ENCODE measurements around the gene FOS. TPM values are rescaled to one million over a fixed set of nuclear protein-coding genes. Genes with fewer than 3 reads are reported as not detected.
"Not testable (repeated sequence)": the region's sequence is repeated elsewhere in the genome, so short reads cannot be mapped to it uniquely, and the experiment has no call there.

FOS gene
- total RNA-seq, 1 donor from 2014 or later, result 9.7 TPM

GRCh38 chr14:75299059-75299458, 20.4 kb downstream of the FOS start:
- Histone ChIP-seq H3K36me3 (no peaks in the 10 kb centered on the region), H3K27me3 (ENCODE audit: low read depth) (no peaks in the 10 kb centered on the region), H3K27ac (replicated peaks) (peak overlapping the region; percentile 54), H3K4me3 (no peak overlapping the region), H3K4me1 (peaks cover 27% of the 10 kb centered on the region), H3K9me3 (replicated peaks) (no peaks in the 10 kb centered on the region)
- DNase-seq, result no peak
- intact Hi-C loops (cut with micrococcal nuclease), result loop anchor here (5.0 kb wide), 1 partner anchor 157 kb away; no protein-coding TSS in a partner anchor
- no peak for TF ChIP-seq CTCF (IDR thresholded peaks at IDR 0.05; ENCODE audit: borderline replicate concordance)

- no peak for DNase-seq
- no peaks in the 10 kb centered on the region for H3K27me3 ChIP-seq (ENCODE audit: low read depth)
- H3K4me3 ChIP-seq, result no peak overlapping the region
- peaks cover 24% of the 10 kb centered on the region for H3K4me1 ChIP-seq
- no peak for TF ChIP-seq CTCF (IDR thresholded peaks at IDR 0.05; ENCODE audit: borderline replicate concordance)
- no peaks in the 10 kb centered on the region for H3K36me3 ChIP-seq
- peak overlapping the region; percentile 54 for H3K27ac ChIP-seq (replicated peaks)
- intact Hi-C loops (cut with micrococcal nuclease), result loop anchor here (5.0 kb wide), 1 partner anchor 157 kb away; no protein-coding TSS in a partner anchor
- no peaks in the 10 kb centered on the region for H3K9me3 ChIP-seq (replicated peaks)
Measured at GRCh38 chr14:75299576-75299975, 20.9 kb downstream of the FOS start.

- intact Hi-C loops (cut with micrococcal nuclease), result loop anchor here (5.0 kb wide), 1 partner anchor 169 kb away; no protein-coding TSS in a partner anchor
Measured at GRCh38 chr14:75301666-75302325, 23.2 kb downstream of the FOS start.

GRCh38 chr14:75303381-75303789, 24.8 kb downstream of the FOS start:
- TF ChIP-seq CTCF (IDR thresholded peaks at IDR 0.05; ENCODE audit: borderline replicate concordance), result peak; percentile 85
- no peaks in the 10 kb centered on the region for H3K36me3 ChIP-seq
- peak overlapping the region; percentile 33 for H3K27ac ChIP-seq (replicated peaks)
- no peaks in the 10 kb centered on the region for H3K9me3 ChIP-seq (replicated peaks)
- no peak overlapping the region for H3K4me3 ChIP-seq
- no peaks in the 10 kb centered on the region for H3K27me3 ChIP-seq (ENCODE audit: low read depth)
- intact Hi-C loops (cut with micrococcal nuclease), result loop anchor here (5.0 kb wide), 1 partner anchor 171 kb away; no protein-coding TSS in a partner anchor
- H3K4me1 ChIP-seq, result peaks cover 12% of the 10 kb centered on the region
- DNase-seq, result peak; percentile 47

More at GRCh38 chr14:75301666-75302325, 23.2 kb downstream of the FOS start:
- peaks cover 5% of the 10 kb centered on the region for H3K4me1 ChIP-seq
- no peak overlapping the region for H3K4me3 ChIP-seq
- TF ChIP-seq CTCF (IDR thresholded peaks at IDR 0.05; ENCODE audit: borderline replicate concordance), result no peak
- no peaks in the 10 kb centered on the region for H3K27me3 ChIP-seq (ENCODE audit: low read depth)
- no peaks in the 10 kb centered on the region for H3K36me3 ChIP-seq
- peak; percentile 54 for DNase-seq
- H3K9me3 ChIP-seq (replicated peaks), result no peaks in the 10 kb centered on the region
- peak overlapping the region; percentile 36 for H3K27ac ChIP-seq (replicated peaks)

GRCh38 chr14:75306410-75306809, 27.8 kb downstream of the FOS start:
- intact Hi-C loops (cut with micrococcal nuclease); H3K36me3 ChIP-seq; H3K27ac ChIP-seq (replicated peaks); H3K9me3 ChIP-seq (replicated peaks); H3K4me3 ChIP-seq; H3K27me3 ChIP-seq (ENCODE audit: low read depth); DNase-seq: not testable (repeated sequence)
- H3K4me1 ChIP-seq, result peaks cover 27% of the 10 kb centered on the region

Data from left ventricle myocardium inferior (tissue), 1 donor.